Nephron progenitor cell (in vitro differentiated cells): ENCODE measurements around the gene DPP6.
"Not testable (repeated sequence)": the region's sequence is repeated elsewhere in the genome, so short reads cannot be mapped to it uniquely, and the experiment has no call there.

ENCODE experiments used
- DNase-seq: peaks from one replicate; pipeline ENCODE4 v3.0.0; 2021
- H3K27ac Mint-ChIP-seq: 2 replicates; pipeline ENCODE4 v1.8.0; 2021; ENCODE audit warnings: mild to moderate bottlenecking, moderate library complexity, mixed read lengths
- H3K27me3 Mint-ChIP-seq: 2 replicates; pipeline ENCODE4 v1.8.0; 2021; ENCODE audit warnings: mild to moderate bottlenecking, low read depth, mixed read lengths; ENCODE audit not compliant: poor library complexity
- H3K36me3 Mint-ChIP-seq: 2 replicates; pipeline ENCODE4 v1.8.0; 2021; ENCODE audit warnings: low read depth, mixed read lengths
- H3K4me1 Mint-ChIP-seq: 2 replicates; pipeline ENCODE4 v1.8.0; 2021; ENCODE audit warnings: mixed read lengths
- H3K4me3 Mint-ChIP-seq: 2 replicates; pipeline ENCODE4 v1.8.0; 2021; ENCODE audit warnings: mild to moderate bottlenecking, moderate library complexity, mixed read lengths
- H3K9me3 Mint-ChIP-seq: 2 replicates; pipeline ENCODE4 v1.8.0; 2021; ENCODE audit warnings: mild to moderate bottlenecking, moderate library complexity, mixed read lengths
- TF ChIP-seq, protein P1 (sequence below): fragments of 200-600 bp; sonication (generic); IDR thresholded peaks from 2 replicates; pipeline ENCODE4 v1.5.0; 2021; ENCODE audit warnings: antibody characterized with exemption

DPP6 gene

DNA sequence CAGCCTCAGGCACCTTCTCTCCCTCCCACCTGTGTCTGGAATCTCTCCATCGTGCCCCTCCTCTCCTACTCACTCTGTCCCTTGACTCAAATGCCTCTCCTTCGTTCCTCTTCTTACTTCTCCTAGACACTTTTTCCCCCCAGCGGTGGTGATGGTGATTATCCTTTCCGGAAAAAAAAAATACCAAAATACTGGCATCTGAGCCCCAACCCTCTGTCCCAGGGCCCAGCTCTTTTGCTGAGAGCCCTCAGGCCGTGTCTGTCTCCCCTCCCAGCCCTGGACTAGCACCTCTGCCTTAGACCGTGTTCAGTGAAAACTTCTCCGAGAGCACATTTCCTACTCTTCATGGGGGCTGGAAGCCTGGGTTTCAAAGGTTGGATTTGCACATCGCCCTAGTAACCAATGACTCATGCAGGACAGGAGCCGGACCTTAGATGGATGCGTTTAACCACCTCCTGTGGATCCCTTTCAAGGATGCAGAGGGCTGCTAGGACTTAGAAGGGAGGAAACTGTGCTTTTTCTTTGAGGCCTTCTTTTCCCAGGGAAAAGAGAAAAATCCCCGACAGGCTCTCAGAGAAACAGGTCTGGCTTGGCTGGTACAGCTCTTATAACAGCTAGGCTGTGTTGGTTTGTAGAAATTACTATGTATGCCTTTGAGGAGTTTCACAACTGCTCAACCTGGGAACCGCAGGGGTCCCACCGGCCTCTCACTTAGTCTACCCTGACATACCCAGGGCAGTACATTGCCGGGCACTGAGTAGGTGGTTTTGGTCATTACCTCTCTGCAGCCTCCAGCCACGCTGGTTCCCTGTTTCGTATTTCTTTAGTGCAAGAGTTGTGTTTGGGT, 1.5 kb downstream of the DPP6 start:
- not testable (repeated sequence) for H3K4me1 Mint-ChIP-seq, H3K9me3 Mint-ChIP-seq

DNA sequence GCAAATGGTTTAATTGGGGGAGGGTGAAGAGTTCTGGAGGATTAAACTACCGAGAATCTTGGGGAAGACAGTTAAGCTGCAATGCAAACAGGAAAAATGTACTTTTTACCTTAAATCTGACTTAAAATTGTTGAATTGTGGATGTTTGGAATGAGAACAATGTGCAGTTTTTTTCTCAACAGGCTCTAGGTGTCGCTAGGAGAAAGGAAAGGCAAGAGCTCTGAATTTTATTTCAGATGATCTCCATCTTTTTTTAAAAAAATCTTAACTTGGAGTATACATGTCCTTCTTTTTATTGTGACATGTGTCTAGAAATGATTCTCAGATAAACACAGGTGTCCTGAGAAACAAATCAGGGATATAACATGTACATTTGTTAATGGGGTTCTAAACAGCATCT, 2.5 kb downstream of the DPP6 start:
- not testable (repeated sequence) for DNase-seq, H3K27ac Mint-ChIP-seq, H3K9me3 Mint-ChIP-seq, H3K36me3 Mint-ChIP-seq, H3K4me1 Mint-ChIP-seq, H3K4me3 Mint-ChIP-seq
- H3K27me3 Mint-ChIP-seq, result peaks cover 21% of the 10 kb centered on the region

More for the DNA sequence above, 1.5 kb downstream of the DPP6 start:
- DNase-seq, H3K27ac Mint-ChIP-seq, H3K36me3 Mint-ChIP-seq: not testable (repeated sequence)
- H3K4me3 Mint-ChIP-seq, result peak overlapping the region; percentile 81
- peaks cover 21% of the 10 kb centered on the region for H3K27me3 Mint-ChIP-seq

DNA sequence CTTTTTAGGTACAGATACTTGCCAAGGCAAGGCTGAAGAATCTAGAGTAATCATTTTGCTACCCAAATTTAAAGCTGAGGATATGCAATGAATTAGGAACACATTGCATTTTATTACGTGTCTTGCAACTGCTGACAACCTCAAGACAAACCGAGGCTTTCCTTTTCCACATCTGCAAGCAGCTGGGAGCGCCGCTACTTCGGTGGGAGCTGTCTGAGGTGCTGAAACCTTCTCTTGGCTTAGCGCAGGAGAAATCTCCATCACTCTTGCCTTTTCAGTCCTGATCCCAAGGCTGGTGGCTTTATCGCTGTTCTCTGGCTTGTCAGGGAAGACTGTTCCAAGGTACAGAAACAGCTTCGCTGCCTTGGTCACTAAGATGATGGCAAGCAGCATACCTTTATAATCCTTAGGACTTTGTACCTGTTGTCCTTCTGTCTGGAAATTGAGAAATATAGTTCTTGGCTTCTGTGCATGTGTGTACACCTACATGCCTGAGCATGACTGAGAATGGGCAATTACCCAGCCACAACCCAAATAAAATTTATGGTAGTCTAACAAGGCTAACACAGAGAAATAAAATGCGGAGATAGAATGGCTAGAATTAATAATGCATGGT, 3.4 kb downstream of the DPP6 start:
- not testable (repeated sequence) for H3K27ac Mint-ChIP-seq, H3K36me3 Mint-ChIP-seq, H3K4me3 Mint-ChIP-seq, H3K9me3 Mint-ChIP-seq, H3K4me1 Mint-ChIP-seq
- H3K27me3 Mint-ChIP-seq, result peaks cover 21% of the 10 kb centered on the region
- DNase-seq, result peak; percentile 86

DNA sequence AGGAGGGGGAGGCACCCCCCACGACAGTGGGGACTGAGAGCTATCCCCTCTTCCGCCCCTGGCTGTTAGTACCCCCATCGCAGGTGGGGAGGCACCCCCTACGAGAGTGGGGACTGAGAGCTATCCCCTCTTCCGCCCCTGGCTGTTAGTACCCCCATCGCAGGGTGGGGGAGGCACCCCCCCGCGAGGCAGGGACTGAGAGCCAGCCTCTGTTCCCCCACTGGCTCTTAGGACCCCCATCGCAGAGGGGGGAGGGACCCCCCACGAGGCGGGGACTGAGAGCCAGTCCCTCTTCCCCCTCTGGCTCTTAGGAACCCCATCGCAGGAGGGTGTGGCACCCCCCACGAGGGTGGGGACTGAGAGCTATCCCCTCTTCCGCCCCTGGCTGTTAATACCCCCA, 6.6 kb downstream of the DPP6 start:
- H3K27me3 Mint-ChIP-seq, DNase-seq, H3K4me1 Mint-ChIP-seq, H3K9me3 Mint-ChIP-seq, H3K4me3 Mint-ChIP-seq, H3K27ac Mint-ChIP-seq, H3K36me3 Mint-ChIP-seq: not testable (repeated sequence)

DNA sequence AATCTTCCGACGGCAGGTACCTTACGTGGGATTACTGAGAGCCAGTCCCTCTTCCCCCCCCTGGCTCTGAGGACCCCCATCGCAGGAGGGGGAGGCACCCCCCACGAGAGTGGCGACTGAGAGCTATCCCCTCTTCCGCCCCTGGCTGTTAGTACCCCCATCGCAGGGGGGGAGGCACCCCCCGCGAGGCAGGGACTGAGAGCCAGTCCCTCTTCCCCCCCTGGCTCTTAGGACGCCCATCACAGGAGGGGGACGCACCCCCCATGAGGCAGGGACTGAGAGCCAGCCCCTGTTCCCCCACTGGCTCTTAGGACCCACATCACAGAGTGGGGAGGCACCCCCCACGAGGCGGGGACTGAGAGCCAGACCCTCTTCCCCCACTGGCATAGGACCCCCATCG, 8.4 kb downstream of the DPP6 start:
- DNase-seq, H3K36me3 Mint-ChIP-seq, H3K27me3 Mint-ChIP-seq, H3K4me1 Mint-ChIP-seq, H3K4me3 Mint-ChIP-seq, H3K27ac Mint-ChIP-seq: not testable (repeated sequence)
- peaks cover 16% of the 10 kb centered on the region for H3K9me3 Mint-ChIP-seq

DNA sequence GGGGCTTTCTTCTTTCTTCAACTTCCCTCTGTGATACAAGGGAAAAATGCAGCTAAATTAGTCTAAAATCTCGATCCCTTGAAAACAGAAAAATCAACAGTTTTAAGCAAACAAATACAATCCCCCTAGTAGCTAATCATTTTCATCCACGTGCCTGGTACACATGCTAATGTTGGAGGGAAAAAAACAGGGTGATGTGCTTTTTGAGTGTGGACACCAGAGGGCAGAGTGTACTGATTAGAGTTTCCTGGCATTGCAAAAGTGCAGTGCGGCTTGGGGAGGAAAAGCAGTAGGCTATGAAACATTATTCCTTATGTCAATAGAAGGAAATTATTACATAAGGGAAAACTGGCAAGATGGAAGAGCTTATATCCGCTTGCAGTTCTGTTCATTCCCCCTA, 19.6 kb downstream of the DPP6 start:
- H3K4me1 Mint-ChIP-seq, H3K36me3 Mint-ChIP-seq, H3K4me3 Mint-ChIP-seq, H3K27ac Mint-ChIP-seq, H3K9me3 Mint-ChIP-seq, H3K27me3 Mint-ChIP-seq: not testable (repeated sequence)
- TF ChIP-seq, protein P1, sequence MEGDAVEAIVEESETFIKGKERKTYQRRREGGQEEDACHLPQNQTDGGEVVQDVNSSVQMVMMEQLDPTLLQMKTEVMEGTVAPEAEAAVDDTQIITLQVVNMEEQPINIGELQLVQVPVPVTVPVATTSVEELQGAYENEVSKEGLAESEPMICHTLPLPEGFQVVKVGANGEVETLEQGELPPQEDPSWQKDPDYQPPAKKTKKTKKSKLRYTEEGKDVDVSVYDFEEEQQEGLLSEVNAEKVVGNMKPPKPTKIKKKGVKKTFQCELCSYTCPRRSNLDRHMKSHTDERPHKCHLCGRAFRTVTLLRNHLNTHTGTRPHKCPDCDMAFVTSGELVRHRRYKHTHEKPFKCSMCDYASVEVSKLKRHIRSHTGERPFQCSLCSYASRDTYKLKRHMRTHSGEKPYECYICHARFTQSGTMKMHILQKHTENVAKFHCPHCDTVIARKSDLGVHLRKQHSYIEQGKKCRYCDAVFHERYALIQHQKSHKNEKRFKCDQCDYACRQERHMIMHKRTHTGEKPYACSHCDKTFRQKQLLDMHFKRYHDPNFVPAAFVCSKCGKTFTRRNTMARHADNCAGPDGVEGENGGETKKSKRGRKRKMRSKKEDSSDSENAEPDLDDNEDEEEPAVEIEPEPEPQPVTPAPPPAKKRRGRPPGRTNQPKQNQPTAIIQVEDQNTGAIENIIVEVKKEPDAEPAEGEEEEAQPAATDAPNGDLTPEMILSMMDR, result peak; percentile 50
- peak; percentile 33 for DNase-seq

DNA sequence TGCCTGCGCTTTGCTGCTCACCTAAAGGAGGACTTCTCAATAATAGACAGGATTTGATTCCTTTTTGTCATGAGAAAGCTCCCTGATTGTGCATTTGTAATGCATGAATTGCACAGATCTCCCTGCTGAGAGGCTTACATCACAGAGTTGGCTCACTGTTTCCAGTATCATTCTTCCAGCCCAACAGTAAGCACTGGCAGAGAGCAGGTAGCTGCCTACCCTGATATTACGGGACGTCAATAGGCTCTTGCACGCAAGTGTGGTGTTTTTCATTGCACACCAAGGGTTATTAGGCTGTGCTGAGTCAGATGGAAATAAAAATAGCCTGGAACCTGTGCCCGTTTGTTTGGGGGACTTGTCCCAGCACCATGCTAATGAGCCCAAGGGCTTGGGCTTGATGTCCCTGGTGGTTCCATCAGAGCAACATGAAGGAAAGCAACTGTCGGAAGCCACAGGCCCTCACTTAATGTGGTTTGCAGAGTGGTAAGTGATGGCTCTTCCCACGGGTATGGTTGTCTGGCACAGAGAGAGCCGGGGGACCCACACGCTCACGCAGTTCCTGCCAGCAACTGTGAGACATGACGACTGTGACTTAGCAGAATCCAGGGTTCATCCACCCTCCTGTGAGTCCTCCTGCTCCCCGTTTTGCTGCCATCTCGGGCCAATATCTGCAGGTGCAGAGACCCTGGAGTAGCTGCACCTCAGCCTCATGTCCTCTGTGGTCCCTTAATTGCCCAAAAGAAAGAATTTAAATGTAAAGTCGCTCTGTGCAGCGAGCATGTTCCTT, 20.4 kb downstream of the DPP6 start:
- H3K36me3 Mint-ChIP-seq, H3K27me3 Mint-ChIP-seq, H3K4me1 Mint-ChIP-seq, H3K9me3 Mint-ChIP-seq, DNase-seq, H3K27ac Mint-ChIP-seq, H3K4me3 Mint-ChIP-seq: not testable (repeated sequence)

DNA sequence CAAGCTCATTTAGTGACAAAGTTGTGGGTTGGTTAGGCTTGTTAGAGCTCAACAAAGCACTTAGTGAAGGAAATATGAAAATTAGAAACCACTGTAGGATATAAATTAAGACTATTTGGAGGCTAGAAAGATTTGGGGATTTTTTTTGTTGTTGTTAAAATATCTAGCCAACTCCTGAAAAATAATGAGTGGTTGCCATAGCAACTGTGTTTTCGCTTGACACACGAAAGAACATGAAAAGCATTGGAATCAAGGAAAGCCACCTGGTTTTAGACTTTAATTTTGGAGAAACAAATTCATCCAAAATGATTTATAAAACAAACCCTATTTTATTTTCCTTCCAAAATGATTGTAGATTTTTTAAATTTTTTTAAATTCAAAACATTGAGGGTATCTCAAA, 26.3 kb downstream of the DPP6 start:
- H3K4me1 Mint-ChIP-seq, H3K27me3 Mint-ChIP-seq, H3K27ac Mint-ChIP-seq, H3K9me3 Mint-ChIP-seq, DNase-seq, H3K36me3 Mint-ChIP-seq, H3K4me3 Mint-ChIP-seq: not testable (repeated sequence)

DNA sequence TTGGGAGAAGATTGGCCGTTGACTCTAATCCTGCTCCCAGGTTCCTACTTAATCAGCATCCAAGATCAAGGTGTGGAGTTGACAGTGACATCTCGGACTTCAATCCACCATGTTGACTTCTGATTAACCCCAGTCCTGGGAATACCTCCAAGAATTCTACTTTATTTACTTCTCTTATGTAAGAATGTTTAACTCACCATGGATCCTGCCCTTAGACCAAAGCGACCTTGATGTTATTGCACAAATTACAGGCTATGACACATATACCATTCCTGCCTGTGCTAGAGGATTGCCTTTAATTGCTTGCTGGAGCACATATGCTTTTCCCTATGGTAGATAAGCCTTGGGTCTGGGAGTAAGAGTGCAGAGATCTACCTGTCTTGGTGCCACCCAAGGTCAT, 28.1 kb downstream of the DPP6 start:
- not testable (repeated sequence) for H3K27me3 Mint-ChIP-seq, H3K4me1 Mint-ChIP-seq, H3K36me3 Mint-ChIP-seq, DNase-seq, H3K27ac Mint-ChIP-seq, H3K4me3 Mint-ChIP-seq, H3K9me3 Mint-ChIP-seq

DNA sequence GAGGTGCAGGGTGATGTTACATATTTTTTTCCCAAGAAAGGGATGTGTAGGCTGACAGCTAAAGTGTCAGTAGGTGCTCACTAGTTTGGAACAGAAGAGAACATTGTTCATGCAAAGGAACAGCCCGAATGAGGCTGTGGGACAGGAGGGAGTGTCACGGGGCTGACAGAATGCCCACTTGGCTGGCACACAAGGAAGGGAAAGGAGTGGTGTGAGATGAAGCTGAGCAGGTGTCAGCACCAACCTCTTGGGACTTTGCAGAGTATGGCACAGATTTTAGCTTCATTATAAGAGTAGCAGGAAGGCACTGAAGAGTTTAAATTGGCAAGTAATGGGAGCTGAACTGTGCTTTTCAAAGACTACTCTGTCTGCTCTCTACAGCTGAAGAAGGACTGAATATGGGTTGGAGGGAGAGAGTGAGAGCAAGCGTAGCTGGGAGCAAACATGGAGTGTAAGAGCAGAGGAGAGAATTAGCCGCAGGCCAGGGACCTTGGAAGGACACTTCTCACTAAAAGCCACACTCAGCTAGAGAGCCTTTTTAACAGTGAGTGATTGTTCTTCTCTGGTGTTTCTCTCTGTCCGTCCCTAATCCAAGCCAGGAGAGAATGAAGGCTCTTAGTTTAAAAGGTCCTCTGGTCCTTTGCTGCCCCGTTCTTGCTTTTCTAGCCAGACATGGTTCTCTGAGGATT, 35.0 kb downstream of the DPP6 start:
- H3K27me3 Mint-ChIP-seq, H3K36me3 Mint-ChIP-seq, H3K9me3 Mint-ChIP-seq, DNase-seq, H3K27ac Mint-ChIP-seq, H3K4me1 Mint-ChIP-seq, H3K4me3 Mint-ChIP-seq: not testable (repeated sequence)

DNA sequence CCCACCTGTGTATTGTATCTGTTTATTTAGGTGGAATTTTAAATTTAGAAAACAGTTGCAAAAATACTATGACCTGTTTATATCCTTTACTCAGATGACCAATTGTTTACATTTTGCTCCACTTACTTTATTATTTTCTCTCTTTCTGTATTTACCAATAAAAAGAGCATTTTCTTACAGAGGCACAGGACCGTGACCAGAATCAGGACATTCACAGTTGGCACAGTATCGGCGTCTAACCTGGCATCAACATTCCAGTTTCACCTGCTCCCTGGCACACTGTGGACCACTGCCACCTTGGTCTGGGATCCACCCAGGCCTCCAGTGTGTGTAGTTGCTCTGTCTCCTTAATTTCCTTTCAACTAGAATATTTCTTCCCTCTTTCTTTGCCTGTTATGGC, 39.9 kb downstream of the DPP6 start:
- H3K4me1 Mint-ChIP-seq, H3K27ac Mint-ChIP-seq, H3K9me3 Mint-ChIP-seq: not testable (repeated sequence)

DNA sequence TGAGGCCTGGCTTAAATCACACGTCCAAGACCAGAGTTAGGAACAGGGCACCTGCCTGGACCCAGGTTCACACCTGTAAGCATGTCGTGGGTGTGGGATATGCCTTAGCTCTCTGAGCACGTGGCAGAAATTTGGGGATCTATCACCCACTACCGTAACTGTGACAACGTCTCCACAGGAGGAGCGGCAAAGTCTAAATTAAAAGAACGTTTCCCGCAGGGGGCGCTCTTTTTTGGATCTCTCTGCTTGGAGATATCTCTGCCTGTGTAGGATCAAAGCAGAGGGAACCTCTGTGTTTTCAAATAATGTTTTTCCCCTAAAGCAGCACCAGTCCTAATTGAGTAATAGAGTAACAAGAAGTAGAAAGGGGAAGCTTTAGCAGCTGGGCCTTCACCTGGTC, 43.0 kb downstream of the DPP6 start:
- H3K4me3 Mint-ChIP-seq, H3K27ac Mint-ChIP-seq, DNase-seq, H3K9me3 Mint-ChIP-seq, H3K4me1 Mint-ChIP-seq, H3K27me3 Mint-ChIP-seq, H3K36me3 Mint-ChIP-seq: not testable (repeated sequence)

More for the DNA sequence above, 39.9 kb downstream of the DPP6 start:
- not testable (repeated sequence) for H3K36me3 Mint-ChIP-seq, H3K27me3 Mint-ChIP-seq, H3K4me3 Mint-ChIP-seq, DNase-seq

DNA sequence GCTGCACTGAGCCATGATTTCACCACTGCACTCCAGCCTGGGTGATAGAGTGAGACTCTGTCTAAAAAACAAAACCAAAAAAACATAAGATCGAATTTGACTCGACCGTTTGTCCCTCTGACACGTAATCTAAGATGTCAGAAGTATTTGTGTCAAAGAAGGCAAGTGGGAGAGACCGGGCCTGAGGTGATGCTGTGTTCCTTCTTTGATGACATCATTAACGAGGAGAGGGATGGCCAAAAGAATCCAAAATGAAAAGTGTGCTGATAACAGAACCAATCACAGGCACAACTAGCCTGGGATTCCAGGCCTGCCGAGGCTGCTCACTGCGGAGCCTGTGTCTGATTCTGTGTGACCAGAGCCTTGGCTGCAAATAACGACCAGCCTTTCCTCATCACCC, 52.9 kb downstream of the DPP6 start:
- not testable (repeated sequence) for H3K4me1 Mint-ChIP-seq, H3K36me3 Mint-ChIP-seq, H3K9me3 Mint-ChIP-seq, H3K4me3 Mint-ChIP-seq, DNase-seq, H3K27me3 Mint-ChIP-seq, H3K27ac Mint-ChIP-seq
